NK-92 (cell line): Measurements from ENCODE around the gene SAPCD2.

Experiments
- DNase-seq: peaks from one replicate; lab custom pipeline; 2025; ENCODE audit not compliant: unreplicated experiment; lab: John Stamatoyannopoulos, UW

The SAPCD2 gene

GRCh38 chr9:137082222-137082924 lies 12.0 kb upstream of the SAPCD2 start:
- DNase-seq: no peak

- no peak for DNase-seq
Measured at GRCh38 chr9:137080260-137081122, 10.1 kb upstream of the SAPCD2 start.

GRCh38 chr9:137079401-137079787 lies 9.0 kb upstream of the SAPCD2 start:
- no peak for DNase-seq

GRCh38 chr9:137078701-137079400 lies 8.5 kb upstream of the SAPCD2 start:
- DNase-seq: no peak

- no peak for DNase-seq
Measured at GRCh38 chr9:137077758-137078693, 7.7 kb upstream of the SAPCD2 start.

GRCh38 chr9:137077010-137077747 lies 6.8 kb upstream of the SAPCD2 start, which contains the start of gene UAP1L1:
UAP1L1 (plus strand) TSS chr9:137077517; CDS start chr9:137077533, 16 bp downstream.
- DNase-seq: no peak

GRCh38 chr9:137076636-137077009 lies 6.3 kb upstream of the SAPCD2 start:
- DNase-seq: no peak

- DNase-seq: no peak
Measured at GRCh38 chr9:137075275-137075775, 5.0 kb upstream of the SAPCD2 start.

GRCh38 chr9:137074657-137075274 lies 4.4 kb upstream of the SAPCD2 start:
- DNase-seq: no peak

GRCh38 chr9:137073992-137074399 lies 3.6 kb upstream of the SAPCD2 start:
- DNase-seq: no peak

GRCh38 chr9:137071282-137071681 lies 925 bp upstream of the SAPCD2 start:
- no peak for DNase-seq

- DNase-seq: no peak
Measured at GRCh38 chr9:137070906-137071275, 534 bp upstream of the SAPCD2 start.

GRCh38 chr9:137069508-137070091 lies 757 bp downstream of the SAPCD2 start:
- DNase-seq: no peak

GRCh38 chr9:137068539-137069507 lies 1.5 kb downstream of the SAPCD2 start:
- DNase-seq: no peak

- DNase-seq: no peak
Measured at GRCh38 chr9:137067860-137068538, 2.4 kb downstream of the SAPCD2 start.

GRCh38 chr9:137066096-137066861 lies 4.1 kb downstream of the SAPCD2 start:
- no peak for DNase-seq
